Omental fat pad (tissue), 4 donors: ENCODE data around the gene CLIC5. TPM values are rescaled to one million over a fixed set of nuclear protein-coding genes. Genes with fewer than 3 reads are reported as not detected.

ENCODE experiments used
- ATAC-seq: fragments of 150-250 bp; one replicate; pipeline ENCODE4 v1.9.1; 2016; ENCODE audit warnings: mild to moderate bottlenecking, moderate library complexity; ENCODE audit not compliant: low FRiP score
- DNase-seq: peaks from one replicate; pipeline ENCODE4 v3.0.0-alpha.2; 2019; ENCODE audit warnings: low spot score
- total RNA-seq, 4 donors: library from RNA; depleted of rRNA; stranded (reverse); fragments of >200 nt; gene quantifications; one replicate each; pipeline ENCODE4 v1.1.0, GENCODE V29; 2016
- TF ChIP-seq, protein P1 (sequence below), 3 donors: fragments of 450-650 bp; IDR thresholded peaks; one replicate each; pipeline ENCODE4 v1.5.1; 2016 to 2017; ENCODE audit warnings: antibody characterized with exemption in 3 of 3, mild to moderate bottlenecking in 3 of 3, moderate library complexity in 2 of 3

CLIC5 gene
- total RNA-seq, 4 donors from 2014 or later, result 9.4 to 56.0 (median 21.5) TPM

DNA sequence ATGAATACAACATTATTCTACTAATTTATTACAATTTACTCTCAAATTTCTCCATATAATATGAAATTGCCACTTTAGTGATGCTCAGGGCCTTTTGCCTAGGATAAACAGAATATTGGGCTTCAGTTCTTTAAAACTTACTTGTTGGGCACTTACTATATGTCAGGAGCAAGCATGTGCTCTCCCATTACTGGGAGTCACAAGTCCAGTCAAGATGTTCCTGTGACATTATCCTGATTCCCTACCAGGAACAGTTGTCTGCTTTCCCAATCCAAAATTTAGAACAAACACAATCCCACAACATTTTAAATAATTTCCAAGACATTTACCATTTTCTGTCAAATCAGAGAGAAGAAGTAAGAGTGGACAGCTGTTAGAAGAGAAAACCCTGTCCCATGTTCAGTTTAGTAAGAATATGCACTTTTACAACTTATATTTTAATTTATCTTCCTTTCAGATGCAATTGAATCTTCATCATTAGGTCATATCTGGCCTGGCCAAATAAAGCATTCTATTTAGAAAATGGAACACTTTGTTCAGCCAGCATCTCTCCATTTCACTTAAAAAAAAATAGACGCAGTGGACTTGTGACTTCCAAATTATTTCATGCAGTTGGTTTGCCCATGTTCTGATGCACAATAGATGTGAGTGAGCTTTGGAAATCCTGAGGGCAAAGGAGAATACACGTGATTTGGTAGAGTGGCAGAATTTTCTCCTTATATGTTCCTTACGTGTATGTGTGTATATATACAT is 159.8 kb downstream of the CLIC5 start:
- no peak for DNase-seq
- ATAC-seq, result no peak
- TF ChIP-seq, protein P1, sequence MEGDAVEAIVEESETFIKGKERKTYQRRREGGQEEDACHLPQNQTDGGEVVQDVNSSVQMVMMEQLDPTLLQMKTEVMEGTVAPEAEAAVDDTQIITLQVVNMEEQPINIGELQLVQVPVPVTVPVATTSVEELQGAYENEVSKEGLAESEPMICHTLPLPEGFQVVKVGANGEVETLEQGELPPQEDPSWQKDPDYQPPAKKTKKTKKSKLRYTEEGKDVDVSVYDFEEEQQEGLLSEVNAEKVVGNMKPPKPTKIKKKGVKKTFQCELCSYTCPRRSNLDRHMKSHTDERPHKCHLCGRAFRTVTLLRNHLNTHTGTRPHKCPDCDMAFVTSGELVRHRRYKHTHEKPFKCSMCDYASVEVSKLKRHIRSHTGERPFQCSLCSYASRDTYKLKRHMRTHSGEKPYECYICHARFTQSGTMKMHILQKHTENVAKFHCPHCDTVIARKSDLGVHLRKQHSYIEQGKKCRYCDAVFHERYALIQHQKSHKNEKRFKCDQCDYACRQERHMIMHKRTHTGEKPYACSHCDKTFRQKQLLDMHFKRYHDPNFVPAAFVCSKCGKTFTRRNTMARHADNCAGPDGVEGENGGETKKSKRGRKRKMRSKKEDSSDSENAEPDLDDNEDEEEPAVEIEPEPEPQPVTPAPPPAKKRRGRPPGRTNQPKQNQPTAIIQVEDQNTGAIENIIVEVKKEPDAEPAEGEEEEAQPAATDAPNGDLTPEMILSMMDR (IDR thresholded peaks at IDR 0.05), result no peak

DNA sequence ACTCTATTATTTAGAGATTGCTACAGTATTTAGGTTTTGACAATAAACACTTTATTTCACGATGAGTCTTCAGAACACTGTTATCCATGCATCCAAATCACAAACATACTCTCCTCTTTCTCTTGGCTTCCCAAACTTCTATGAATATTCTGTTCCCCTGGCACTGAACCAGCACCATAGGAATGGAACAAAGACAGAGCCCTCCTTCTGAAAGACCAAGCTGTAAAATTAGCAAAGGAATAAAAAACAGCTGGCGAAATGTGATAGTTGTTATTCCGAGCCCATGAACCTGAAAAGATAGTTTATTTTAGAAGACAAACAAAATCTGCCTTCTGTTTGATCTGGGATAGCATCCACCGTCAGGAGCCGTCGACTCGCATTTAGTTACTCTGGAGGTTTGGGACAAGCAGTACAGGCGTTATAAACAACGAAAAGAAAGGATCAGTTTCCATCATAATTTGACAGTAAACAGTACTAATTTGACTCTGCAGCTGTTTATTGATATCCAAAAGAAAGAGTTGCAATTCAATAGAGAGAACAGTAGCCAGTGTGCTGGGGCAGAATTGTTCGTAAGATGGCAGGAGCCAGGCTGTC is 161.4 kb downstream of the CLIC5 start:
- TF ChIP-seq, protein P1 (IDR thresholded peaks at IDR 0.05), result no peak
- ATAC-seq, result no peak

GRCh38 chr6:45851034-45851400 is 164.6 kb downstream of the CLIC5 start:
- TF ChIP-seq, protein P1 (IDR thresholded peaks at IDR 0.05), result no peak
- ATAC-seq, result no peak
- DNase-seq, result no peak

More for the DNA sequence above, 161.4 kb downstream of the CLIC5 start:
- DNase-seq, result no peak

DNA sequence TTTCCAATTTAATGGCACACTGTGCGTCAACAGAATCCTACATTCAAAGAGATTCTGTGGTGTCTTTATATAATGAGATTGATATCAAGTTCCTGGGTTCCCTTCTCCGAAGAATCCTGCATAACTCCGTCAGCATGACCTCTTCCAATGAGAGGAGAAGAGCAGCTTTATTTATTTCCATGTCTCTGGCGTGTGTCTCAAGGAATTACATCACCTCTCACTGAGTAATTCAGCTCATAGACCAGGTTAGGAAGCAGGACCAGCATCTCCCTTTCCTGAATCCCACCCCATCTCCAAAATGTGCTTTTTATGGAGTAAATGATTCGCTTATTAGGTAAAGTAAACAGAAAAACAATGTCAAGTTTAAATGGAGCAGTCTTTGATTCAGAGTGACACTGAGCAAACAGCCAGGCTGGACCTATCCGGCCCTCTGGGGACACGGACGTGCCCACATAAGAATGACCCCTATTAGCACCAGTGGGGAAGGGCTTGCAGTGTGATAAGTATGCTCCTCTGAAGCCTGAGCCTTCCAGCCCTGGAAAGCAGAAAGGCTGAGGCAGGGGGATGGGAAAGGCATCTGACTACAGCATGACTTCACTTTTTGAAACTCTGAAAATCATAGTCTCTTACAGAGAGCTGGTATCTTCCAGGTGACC is 165.2 kb downstream of the CLIC5 start:
- ATAC-seq (no peak), DNase-seq (no peak)
- TF ChIP-seq, protein P1 (IDR thresholded peaks at IDR 0.05), result no peak

DNA sequence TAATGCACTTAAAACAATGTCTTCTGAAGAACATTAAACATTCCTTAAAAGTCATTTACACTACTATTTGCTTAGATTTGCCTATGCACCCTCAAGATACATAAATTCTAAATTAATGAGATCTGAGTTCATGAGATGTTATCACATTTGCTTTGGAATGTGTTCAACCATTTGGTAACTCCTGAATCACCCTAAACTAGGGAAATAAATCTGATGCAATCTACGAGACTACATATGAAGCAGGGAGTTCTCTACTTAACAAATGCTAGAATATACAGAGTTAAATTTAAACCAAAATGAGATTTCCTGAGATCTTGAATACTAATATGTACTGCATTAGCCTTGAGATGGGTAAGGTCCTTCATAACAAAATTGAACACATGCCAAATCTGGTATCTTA is 170.1 kb downstream of the CLIC5 start:
- ATAC-seq (no peak), DNase-seq (no peak)
- TF ChIP-seq, protein P1 (IDR thresholded peaks at IDR 0.05), result no peak

DNA sequence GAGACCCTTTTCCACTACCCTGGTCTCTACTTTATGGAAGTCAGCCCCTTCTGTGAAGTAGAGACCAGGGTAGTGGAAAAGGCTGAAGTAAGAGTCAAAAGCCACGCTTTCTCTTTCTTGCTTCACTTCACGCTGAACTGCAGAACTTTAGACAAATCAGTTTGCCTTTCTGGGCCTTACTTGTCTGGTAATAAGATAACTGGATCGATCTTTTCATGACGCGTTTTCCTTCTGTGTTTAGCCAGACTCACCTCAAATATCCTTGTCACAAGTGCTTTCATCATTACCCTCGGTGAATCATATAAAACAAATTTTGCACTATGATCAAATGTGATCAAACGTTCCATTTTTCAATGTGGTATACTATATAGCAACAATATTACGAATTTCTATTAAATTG is 170.7 kb downstream of the CLIC5 start:
- no peak for DNase-seq
- ATAC-seq, result no peak
- TF ChIP-seq, protein P1 (IDR thresholded peaks at IDR 0.05), result no peak
